NCI-H146 treated with DMSO at 0.1 percent for 48 hours (cell line): ENCODE results near the gene ST14.
"Not testable (repeated sequence)": the region's sequence is repeated elsewhere in the genome, so short reads cannot be mapped to it uniquely, and the experiment has no call there.

Experiments used
- DNase-seq: peaks from one replicate; lab custom pipeline; 2025; ENCODE audit not compliant: unreplicated experiment; lab: John Stamatoyannopoulos, UW

Gene ST14

DNA sequence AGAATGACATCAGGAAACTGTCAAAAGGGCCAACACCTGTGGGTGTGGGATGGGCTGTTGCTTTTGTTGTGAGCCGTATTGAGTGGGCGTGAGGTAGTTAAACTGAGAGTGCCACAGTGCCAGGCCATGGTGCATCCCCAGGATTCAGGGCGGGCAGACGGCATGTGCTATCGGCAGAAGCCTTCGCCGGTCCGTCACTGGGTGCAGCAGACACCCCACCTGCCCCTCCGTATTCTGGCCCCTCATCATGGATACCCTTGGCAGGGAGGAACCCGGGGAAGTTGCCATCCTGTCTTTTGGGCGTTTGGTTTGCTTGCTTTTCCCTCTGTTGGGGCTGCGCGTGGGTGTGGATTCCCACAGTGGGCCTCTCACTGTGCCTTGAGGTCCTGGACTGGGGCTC lies 27.5 kb downstream of the ST14 start:
- no peak for DNase-seq

DNA sequence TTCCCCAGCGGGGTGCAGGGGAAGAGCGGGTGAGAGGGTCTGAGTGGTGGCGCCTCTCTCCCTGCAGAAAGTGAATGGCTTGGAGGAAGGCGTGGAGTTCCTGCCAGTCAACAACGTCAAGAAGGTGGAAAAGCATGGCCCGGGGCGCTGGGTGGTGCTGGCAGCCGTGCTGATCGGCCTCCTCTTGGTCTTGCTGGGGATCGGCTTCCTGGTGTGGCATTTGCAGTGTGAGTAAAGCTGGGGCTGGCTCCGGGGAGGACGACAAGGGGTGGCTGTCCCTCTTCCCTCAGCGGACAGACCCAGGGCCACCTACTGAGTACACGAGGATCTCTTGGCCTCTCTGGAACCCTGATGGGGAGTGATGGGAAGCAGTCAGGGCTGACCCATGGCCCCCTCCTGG lies 28.5 kb downstream of the ST14 start:
- no peak for DNase-seq

DNA sequence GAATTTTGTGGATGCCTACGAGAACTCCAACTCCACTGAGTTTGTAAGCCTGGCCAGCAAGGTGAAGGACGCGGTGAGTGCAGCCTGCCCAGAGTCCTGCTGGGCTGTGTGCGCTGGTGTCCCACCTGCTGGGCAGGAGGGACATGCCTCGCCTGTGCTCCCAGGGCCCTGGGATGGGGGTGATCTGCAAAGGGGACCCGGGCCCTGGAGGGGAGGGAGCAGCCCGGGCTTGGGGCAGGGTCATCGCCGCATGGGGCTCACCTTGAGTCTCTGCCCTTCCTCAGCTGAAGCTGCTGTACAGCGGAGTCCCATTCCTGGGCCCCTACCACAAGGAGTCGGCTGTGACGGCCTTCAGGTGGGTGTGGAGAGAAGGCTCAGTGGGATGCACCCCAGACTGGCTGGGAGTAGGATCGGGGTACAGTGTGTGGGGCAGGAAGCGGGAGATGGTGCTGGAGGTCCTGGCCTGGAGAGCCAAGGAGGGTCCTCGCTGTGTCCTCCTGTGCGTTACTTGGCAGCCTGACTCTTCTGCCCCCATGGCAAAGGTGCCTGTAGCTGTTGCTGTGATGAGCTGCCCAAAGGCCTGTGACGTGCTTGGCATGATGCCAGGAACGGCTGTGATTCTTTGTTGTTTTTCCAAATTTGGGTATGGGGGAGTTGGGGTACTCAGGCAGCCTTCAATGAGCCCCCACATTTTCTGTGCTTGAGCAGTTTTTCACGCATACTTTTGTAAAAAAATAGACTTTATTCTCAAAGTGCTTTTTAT lies 29.2 kb downstream of the ST14 start:
- no peak for DNase-seq

DNA sequence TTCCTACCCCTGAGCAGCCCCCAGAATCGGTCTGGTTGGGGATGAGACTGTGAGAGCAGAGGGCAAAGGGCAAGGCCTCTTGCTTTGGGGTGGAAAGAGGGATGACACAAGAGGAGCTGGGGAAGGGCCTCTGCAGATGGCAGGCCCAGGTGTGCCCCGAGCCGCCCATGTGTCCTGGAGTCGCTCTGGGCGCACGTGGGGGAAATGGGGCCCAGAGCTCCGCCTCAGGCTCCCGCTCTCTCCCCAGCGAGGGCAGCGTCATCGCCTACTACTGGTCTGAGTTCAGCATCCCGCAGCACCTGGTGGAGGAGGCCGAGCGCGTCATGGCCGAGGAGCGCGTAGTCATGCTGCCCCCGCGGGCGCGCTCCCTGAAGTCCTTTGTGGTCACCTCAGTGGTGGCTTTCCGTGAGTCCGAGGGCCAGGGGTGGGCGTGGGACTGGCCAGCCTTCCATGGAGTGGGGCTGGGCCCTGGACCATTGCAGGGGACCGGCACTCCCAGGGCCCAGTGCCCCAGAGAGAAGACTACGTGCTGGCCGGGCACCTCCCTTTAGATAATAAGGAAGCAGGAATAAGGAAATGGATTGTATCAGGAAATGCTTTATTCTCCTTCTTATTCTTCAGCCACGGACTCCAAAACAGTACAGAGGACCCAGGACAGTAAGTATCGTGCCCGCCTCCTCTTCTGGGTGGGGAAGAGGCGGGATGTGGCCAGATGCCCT lies 30.1 kb downstream of the ST14 start:
- no peak for DNase-seq

DNA sequence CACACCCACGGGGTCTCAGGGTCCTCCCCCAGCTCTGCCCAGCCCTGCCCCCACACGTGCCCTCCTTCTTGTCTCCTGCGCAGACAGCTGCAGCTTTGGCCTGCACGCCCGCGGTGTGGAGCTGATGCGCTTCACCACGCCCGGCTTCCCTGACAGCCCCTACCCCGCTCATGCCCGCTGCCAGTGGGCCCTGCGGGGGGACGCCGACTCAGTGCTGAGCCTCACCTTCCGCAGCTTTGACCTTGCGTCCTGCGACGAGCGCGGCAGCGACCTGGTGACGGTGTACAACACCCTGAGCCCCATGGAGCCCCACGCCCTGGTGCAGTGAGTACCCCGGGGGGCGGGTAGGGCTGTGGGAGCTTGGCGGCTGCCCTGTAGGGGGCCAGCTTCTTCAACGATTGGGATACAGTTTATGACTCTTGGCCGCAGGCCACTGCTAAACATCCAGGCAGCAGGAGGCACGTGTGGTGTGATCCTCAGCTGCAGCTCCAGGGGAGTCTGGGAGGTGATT lies 30.8 kb downstream of the ST14 start:
- no peak for DNase-seq

DNA sequence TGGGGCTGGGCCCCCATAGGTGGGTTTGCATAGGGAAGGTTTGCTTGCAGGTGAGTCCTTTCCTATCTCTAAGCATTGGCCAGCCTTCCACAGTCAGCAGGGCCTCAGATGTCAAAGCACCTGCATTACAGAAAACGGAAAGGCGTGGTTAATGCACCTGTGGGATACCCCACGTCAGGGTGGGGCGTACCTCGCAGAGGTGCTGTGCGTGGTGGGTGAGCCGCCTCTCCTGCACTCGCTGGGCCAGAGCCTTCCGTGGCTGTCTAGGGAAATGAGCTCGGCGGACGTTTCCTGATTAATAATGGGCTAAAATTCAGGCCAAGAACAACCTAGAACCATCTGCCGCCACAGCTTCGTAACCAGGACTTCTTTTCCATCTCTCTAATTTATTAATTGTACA lies 32.3 kb downstream of the ST14 start:
- DNase-seq, result no peak

DNA sequence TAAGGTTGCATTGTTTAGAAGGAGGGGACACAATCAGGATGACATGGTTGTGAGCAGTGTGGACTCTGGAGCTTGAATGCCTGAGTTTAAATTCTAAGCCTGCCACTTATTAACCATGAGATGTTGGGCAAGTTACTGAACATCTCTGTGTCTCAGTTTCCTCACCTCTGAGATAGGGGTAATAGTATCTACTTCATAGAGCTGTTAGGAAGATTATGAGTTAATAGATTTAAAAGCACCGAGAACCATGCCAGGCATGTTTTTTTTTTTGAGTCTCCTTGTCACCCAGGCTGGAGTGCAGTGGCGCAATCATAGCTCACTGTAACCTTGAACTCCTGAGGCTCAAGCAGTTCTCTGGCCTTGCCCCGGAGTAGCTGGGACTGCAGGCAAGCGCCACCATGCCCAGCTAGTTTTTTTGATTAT lies 33.3 kb downstream of the ST14 start:
- no peak for DNase-seq

DNA sequence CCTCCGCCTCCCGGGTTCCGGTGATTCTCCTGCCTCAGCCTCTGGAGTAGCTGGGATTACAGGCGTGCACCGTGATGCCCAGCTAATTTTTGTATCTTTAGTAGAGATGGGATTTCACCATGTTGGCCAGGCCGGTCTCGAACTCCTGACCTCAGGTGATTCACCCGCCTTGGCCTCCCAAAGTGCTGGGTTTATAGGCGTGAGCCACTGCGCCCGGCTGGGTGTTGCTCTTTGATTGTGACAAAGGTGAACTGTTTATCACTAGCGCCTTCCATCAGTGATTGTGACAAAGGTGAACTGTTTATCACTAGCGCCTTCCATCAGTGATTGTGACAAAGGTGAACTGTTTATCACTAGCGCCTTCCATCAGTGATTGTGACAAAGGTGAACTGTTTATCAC lies 34.0 kb downstream of the ST14 start:
- not testable (repeated sequence) for DNase-seq

DNA sequence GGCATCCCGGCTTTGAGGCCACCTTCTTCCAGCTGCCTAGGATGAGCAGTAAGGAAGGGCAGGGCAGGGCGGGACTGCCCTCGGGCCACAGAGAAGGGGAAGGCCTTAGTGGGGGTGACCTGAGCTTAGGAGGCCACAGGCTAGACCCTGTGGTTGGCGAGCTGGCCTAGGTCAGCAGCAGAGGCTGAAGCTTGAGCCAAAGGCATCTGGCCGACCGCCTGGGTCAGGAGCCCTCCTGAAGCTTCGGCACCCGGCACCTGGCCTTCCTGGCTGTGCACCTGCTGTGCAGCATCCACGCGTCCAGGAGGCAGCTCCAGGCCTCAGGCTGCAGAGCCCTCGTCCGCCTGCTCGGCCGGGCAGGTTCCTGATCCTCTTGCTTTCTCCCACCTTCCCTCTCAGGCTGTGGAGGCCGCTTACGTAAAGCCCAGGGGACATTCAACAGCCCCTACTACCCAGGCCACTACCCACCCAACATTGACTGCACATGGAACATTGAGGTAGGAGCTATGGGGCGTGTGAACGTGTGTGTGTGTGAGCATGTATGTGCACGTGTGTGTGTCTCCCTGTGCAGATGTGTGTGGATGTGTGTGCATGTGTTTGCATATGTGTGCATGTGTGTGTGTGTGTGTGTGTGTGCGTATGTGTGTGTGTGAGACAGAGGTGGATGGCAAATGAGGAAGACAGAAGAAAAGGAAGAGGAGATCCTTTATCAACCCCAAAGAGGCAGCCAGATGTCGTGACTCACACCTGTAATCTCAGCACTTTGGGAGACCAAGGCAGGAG lies 34.9 kb downstream of the ST14 start:
- no peak for DNase-seq

DNA sequence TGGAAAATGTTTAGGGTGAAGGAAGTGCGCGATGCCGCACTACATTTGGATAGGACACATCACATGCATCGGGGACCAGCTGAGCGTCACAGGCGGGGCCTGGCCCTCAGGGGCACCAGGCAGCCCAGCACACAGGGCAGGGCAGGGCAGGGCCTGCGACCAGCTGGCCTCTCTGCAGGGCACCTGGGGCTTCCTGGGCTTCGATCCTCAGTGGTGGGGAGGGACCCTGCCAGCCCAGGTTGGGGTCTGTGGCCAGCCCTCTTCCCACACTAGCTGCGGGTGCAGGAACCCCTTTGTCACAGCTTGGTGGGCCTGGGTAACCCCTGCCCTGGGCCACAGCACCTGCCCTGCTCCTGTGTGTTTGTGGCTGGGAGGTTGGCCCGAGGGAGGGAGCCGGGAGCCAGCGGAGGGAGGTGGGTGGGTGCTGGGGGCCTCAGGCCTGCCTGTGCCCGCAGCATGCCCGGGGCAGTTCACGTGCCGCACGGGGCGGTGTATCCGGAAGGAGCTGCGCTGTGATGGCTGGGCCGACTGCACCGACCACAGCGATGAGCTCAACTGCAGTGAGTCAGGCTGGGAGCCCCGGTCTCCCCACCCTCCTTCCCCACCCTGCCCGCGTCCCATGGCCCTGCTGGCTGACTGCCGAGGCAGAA lies 37.9 kb downstream of the ST14 start:
- DNase-seq, result no peak

DNA sequence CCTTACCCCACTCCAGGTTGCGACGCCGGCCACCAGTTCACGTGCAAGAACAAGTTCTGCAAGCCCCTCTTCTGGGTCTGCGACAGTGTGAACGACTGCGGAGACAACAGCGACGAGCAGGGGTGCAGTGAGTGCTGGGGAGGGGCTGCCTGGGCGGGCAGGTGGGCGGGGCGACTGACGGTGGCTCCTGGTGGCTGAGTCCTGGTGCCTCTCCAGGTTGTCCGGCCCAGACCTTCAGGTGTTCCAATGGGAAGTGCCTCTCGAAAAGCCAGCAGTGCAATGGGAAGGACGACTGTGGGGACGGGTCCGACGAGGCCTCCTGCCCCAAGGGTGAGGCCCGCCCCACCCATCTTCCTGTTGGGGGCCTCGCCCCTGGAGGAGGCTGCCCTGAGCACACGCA lies 38.7 kb downstream of the ST14 start:
- DNase-seq, result no peak

DNA sequence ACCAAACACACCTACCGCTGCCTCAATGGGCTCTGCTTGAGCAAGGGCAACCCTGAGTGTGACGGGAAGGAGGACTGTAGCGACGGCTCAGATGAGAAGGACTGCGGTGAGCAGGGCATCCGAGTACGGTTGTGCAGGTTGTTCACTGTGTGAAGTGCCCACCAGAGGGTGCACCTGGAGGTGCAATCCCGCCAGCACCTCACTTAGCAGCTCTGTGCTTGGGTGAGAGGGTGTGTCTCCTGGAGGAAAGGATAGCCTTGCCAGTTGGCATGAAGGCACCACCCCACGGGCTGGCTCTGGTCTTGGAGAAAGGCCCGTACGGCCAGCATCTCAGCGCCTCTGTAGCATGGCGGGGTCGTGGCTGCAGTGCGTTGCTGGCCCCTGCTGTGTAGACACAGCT lies 39.4 kb downstream of the ST14 start:
- DNase-seq, result no peak

DNA sequence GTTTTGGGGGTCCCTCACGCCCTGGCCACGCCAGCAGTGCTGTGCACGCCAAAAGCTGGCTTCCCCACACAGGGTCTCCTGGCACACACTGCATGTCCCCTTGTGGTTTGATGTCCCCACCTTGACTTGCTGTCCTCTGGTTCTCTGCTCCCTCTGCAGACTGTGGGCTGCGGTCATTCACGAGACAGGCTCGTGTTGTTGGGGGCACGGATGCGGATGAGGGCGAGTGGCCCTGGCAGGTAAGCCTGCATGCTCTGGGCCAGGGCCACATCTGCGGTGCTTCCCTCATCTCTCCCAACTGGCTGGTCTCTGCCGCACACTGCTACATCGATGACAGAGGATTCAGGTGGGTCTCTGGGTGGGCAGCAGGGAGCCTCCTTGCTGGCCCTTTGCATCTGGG lies 40.2 kb downstream of the ST14 start:
- no peak for DNase-seq

DNA sequence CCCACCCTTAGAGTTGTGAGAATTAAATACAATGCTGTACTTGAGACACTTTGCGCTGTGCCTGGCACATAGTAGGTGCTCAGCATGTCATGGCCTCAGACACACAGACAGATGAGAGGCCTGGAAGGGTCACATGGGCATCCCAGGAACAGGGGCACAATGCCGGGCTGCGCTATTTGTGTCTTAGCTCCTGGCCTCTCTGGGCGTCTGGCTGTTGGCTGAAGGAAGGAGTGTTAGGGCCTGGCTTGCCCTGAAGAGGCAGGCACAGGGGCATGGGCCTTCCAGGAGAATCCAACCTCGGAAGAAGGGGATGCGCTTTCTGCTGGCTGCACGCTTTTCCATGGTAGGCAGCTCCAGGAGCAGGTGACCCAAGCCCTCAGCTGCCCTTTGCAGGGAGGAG lies 41.4 kb downstream of the ST14 start:
- no peak for DNase-seq

DNA sequence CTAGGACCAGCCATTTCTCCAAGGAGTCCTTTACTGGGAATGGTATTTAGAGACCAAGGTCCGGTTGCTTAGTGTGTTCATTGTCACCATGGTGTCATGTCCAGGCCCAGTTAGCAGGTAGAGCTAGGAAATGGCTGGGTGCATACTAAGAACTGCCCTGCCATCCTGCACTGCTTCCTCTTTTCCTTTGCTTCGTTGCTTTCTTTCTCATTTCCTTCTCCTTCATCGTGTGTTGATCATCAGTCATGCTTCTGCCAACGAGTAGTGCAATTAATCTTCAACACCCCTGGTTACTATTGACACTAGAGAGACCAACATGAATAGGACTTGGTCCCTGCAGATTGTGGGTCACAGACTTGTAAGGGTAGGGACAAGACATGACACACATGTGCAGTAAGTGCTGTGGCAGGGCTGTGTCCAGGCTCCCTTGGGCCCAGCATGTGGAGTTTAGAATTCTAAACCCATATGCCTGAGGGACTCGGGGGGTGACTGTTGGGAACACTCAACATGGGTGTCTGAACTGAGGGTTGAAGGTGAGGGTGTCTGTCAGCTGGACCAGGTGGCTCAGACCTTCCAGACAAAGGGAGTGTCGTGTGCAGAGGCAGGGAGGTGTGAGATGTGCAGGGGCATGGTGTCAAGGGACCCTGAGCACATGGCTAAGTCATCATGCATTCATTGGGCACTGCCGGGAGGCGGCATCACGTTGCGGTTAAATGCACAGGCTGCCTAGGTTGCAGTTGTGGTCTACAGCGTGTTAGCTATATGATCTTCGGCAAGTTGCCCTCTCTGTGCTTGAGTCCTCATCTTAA lies 42.6 kb downstream of the ST14 start:
- DNase-seq, result no peak

DNA sequence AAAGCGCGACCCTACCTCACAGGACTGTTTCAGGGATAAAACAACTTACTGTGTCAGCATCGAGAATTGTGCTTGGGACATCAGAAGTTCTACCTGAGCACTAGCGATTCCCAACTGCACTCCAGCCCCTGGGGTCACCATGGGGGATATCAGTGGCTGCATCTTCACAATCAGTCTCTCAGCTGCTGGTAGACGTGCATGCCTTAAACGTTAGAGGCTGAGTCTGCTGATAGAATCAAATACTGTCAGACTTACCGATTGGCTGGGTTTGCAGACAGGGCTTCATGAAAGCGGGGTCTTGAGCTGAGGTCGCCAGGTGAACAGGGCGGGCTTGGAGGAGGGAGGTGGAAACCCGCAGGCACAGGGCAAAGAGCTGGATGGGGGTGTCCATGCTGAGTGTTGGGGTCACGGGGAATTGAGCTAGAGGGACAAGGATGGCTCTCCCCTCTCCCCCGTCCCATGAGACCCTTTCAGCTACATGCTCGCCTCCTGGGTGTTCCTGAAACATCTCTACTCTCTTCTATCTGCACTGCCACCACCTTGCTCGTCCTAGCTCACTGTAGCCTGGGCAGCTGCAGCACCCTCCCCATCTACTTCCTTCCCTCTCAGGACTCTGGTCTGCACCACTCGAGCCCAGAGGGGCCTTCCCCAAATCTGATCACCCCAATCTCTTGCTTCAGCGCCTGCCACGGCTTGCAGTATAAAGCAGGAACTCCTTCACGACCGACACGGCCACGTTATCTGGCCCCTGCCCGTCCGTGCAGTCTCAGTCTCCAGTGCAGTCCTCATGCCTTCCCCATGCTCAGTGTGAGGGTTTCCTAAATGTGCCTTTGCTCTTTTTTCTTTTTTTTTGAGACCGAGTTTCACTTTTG lies 43.5 kb downstream of the ST14 start:
- DNase-seq, result no peak

DNA sequence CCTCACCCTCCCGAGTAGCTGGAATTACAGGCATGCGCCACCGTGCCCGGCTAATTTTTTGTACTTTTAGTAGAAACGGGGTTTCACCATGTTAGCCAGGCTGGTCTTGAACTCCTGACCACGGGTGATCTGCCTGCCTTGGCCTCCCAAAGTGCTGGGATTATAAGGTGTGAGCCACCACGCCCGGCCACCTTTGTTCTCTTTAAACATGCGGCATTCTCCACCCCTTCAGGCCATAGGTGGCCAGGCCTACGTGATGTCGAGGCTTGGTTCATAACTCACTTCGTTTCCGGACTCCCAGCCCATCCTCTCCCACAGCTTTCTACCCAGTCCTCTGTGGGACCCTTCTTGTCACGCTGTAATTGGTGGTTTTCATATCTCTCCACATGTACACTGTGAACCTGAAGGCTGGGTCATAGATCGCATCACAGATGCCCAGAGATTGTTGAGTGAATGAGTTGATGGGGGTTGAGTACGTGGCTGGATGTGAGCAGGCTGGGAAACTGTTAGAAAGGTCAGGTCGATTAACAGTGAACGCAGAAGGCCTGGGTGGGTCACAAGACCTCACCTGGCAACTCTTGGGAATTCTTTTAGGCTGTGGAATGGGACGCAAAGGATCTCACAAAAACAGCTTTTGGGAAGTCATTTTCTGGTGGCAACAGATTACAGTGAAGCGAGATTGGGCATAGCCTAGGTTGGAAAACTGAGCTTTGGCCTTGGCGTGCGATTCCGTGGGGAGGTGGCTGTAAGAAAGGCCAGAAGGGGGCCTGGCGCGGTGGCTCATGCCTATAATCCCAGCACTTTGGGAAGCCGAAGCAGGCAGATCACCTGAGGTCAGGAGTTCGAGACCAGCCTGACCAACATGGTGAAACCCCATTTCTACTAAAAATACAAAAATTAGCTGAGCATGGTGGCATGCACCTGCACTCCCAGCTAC lies 44.5 kb downstream of the ST14 start:
- DNase-seq, result no peak

DNA sequence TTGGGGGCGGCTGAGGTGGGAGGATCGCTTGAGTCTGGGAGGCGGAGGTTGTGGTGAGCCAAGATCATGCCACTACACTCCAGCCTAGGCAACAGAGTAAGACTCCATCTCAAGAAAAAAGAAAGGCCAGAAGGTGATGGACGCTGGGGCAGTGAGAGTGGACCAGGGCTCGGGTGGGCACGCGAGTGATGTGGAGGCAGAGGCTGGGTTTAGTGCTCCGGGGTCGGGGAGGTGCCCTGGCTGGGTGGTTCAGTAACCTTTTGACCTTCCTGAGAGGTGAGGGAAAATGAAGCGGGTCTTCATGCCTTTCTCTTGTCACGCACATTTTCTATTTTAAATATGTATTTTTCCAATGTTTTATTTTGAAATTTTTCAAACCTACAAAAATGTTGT lies 45.1 kb downstream of the ST14 start:
- DNase-seq, result no peak
